ENCODE measurements around the gene NABP1. TPM values are rescaled to one million over a fixed set of nuclear protein-coding genes. Genes with fewer than 3 reads are reported as not detected.
A peak's percentile ranks its signal among the peaks of the same experiment; 100 is the strongest.

Gene NABP1
- total and polyA plus RNA-seq, 10 of the 15 experiments (the other 5 are each of a cell fraction or from before 2014, with no cell fraction given): 22.9 to 65.7 (median 39.9) TPM

- TF ChIP-seq ELK1 (IDR thresholded peaks at IDR 0.05; ENCODE audit: low read depth, low read length) (no peak), PRDM15 (CRISPR knock-in tag; IDR thresholded peaks at IDR 0.05) (no peak), PBX3 (IDR thresholded peaks at IDR 0.05; ENCODE audit: insufficient replicate concordance, low read depth, low read length) (peak; percentile 49), ZBTB11 (CRISPR knock-in tag; IDR thresholded peaks at IDR 0.05) (no peak), HSF1 (IDR thresholded peaks at IDR 0.05; ENCODE audit: low read depth, low read length) (no peak), CBX5 (IDR thresholded peaks at IDR 0.05; ENCODE audit: low read depth) (no peak), SMAD1 (IDR thresholded peaks at IDR 0.05; ENCODE audit: low read depth, partially characterized antibody) (peak; percentile 69), EP300 (IDR thresholded peaks at IDR 0.05; ENCODE audit: borderline replicate concordance in 1 of 2, control insufficient read depth in 1 of 2, low read depth in 2 of 2, low read length in 2 of 2) (0 out of 4 replicates have a peak, but pooled peaks of 1 of the 2 experiments have one; percentile 13), TAF1 (IDR thresholded peaks at IDR 0.05; ENCODE audit: borderline replicate concordance, low read depth, low read length) (peak; percentile 99), SIN3A (IDR thresholded peaks at IDR 0.05; ENCODE audit: low read depth, low read length) (0 out of 2 replicates have a peak, but pooled peaks have one; percentile 45), BCLAF1 (IDR thresholded peaks at IDR 0.05) (no peak), RFX5 (IDR thresholded peaks at IDR 0.05; ENCODE audit: low read depth, low read length) (no peak)
Observed at GRCh38 chr2:191677646-191678436, at the start of gene NABP1 (continued).
